Activated T-helper 1 cell treated with anti-CD3 and anti-CD28 coated beads, Interleukin-12 subunit alpha, Interleukin-12 subunit beta, Interleukin-2, Interleukin-4 antibody, amounts not matched to agents 30 ng/mL and 10 ng/mL and 1 ng/mL, durations not matched to agents 14 hours and 24 hours and 36 hours (primary cell): ENCODE measurements around the gene GPR78. TPM values are rescaled to one million over a fixed set of nuclear protein-coding genes. Genes with fewer than 3 reads are reported as not detected.

Experiments used
- DNase-seq: peaks from one replicate; pipeline ENCODE4 v3.0.0; 2021; ENCODE audit warnings: low spot score
- H3K27ac Mint-ChIP-seq: one replicate; pipeline ENCODE4 v1.8.0; 2021; ENCODE audit warnings: mild to moderate bottlenecking, mixed read lengths
- H3K27me3 Mint-ChIP-seq: one replicate; pipeline ENCODE4 v1.8.0; 2022; ENCODE audit warnings: mild to moderate bottlenecking, moderate library complexity, mixed read lengths; ENCODE audit not compliant: insufficient read depth
- H3K36me3 Mint-ChIP-seq: one replicate; pipeline ENCODE4 v1.8.0; 2021; ENCODE audit warnings: low read depth, mixed read lengths
- H3K4me1 Mint-ChIP-seq: one replicate; pipeline ENCODE4 v1.8.0; 2021; ENCODE audit warnings: low read depth, mixed read lengths
- H3K4me3 Mint-ChIP-seq: one replicate; pipeline ENCODE4 v1.8.0; 2021; ENCODE audit warnings: mild to moderate bottlenecking, moderate library complexity, mixed read lengths
- H3K9me3 Mint-ChIP-seq: one replicate; pipeline ENCODE4 v1.8.0; 2021; ENCODE audit warnings: mixed read lengths
- intact Hi-C: fragments of 100-400 bp; cut with micrococcal nuclease; formaldehyde crosslinking; loops from one replicate; pipeline ENCODE4 v1.15.1; 2024
- total RNA-seq: library from RNA; stranded (reverse); gene quantifications from 2 replicates; pipeline ENCODE4 v1.2.3, GENCODE V29; 2022

GPR78 gene
- total RNA-seq, 1 donor from 2014 or later: not detected

GRCh38 chr4:8606966-8607365, 26.8 kb downstream of the GPR78 start:
- no peaks in the 10 kb centered on the region for H3K4me1 Mint-ChIP-seq
- H3K27me3 Mint-ChIP-seq: no peaks in the 10 kb centered on the region
- intact Hi-C loops: no loop called here
- no peak overlapping the region for H3K4me3 Mint-ChIP-seq
- H3K36me3 Mint-ChIP-seq: no peaks in the 10 kb centered on the region
- no peak overlapping the region for H3K27ac Mint-ChIP-seq
- DNase-seq: no peak
- H3K9me3 Mint-ChIP-seq: no peaks in the 10 kb centered on the region

GRCh38 chr4:8607603-8608481, 27.6 kb downstream of the GPR78 start:
- Mint-ChIP-seq H3K9me3 (no peaks in the 10 kb centered on the region), H3K36me3 (no peaks in the 10 kb centered on the region), H3K27ac (no peak overlapping the region), H3K4me3 (no peak overlapping the region), H3K4me1 (no peaks in the 10 kb centered on the region), H3K27me3 (no peaks in the 10 kb centered on the region)
- intact Hi-C loops: no loop called here
- DNase-seq: peak; percentile 6

- Mint-ChIP-seq H3K4me1 (no peaks in the 10 kb centered on the region), H3K27me3 (no peaks in the 10 kb centered on the region), H3K27ac (no peak overlapping the region), H3K4me3 (no peak overlapping the region), H3K36me3 (no peaks in the 10 kb centered on the region), H3K9me3 (no peaks in the 10 kb centered on the region)
- DNase-seq: no peak
- intact Hi-C loops: no loop called here
These were observed 28.7 kb downstream of the GPR78 start for GRCh38 chr4:8608714-8609391.

GRCh38 chr4:8609406-8609805, 29.2 kb downstream of the GPR78 start:
- no peaks in the 10 kb centered on the region for H3K27me3 Mint-ChIP-seq
- intact Hi-C loops: no loop called here
- H3K36me3 Mint-ChIP-seq: no peaks in the 10 kb centered on the region
- H3K4me3 Mint-ChIP-seq: no peak overlapping the region
- no peak overlapping the region for H3K27ac Mint-ChIP-seq
- no peaks in the 10 kb centered on the region for H3K4me1 Mint-ChIP-seq
- no peak for DNase-seq
- no peaks in the 10 kb centered on the region for H3K9me3 Mint-ChIP-seq

- DNase-seq: no peak
- H3K36me3 Mint-ChIP-seq: no peaks in the 10 kb centered on the region
- no peaks in the 10 kb centered on the region for H3K4me1 Mint-ChIP-seq
- H3K27me3 Mint-ChIP-seq: no peaks in the 10 kb centered on the region
- no peak overlapping the region for H3K27ac Mint-ChIP-seq
- no peak overlapping the region for H3K4me3 Mint-ChIP-seq
- H3K9me3 Mint-ChIP-seq: no peaks in the 10 kb centered on the region
- intact Hi-C loops: no loop called here
These were observed 29.7 kb downstream of the GPR78 start for GRCh38 chr4:8609824-8610350.

- no peaks in the 10 kb centered on the region for H3K27me3 Mint-ChIP-seq
- no peak overlapping the region for H3K4me3 Mint-ChIP-seq
- intact Hi-C loops: no loop called here
- H3K27ac Mint-ChIP-seq: no peak overlapping the region
- H3K9me3 Mint-ChIP-seq: no peaks in the 10 kb centered on the region
- DNase-seq: no peak
- no peaks in the 10 kb centered on the region for H3K36me3 Mint-ChIP-seq
- no peaks in the 10 kb centered on the region for H3K4me1 Mint-ChIP-seq
These were observed 30.8 kb downstream of the GPR78 start for GRCh38 chr4:8610858-8611616.

GRCh38 chr4:8612646-8613045, 32.5 kb downstream of the GPR78 start:
- no peaks in the 10 kb centered on the region for H3K4me1 Mint-ChIP-seq
- DNase-seq: no peak
- no peaks in the 10 kb centered on the region for H3K36me3 Mint-ChIP-seq
- no peaks in the 10 kb centered on the region for H3K9me3 Mint-ChIP-seq
- no peaks in the 10 kb centered on the region for H3K27me3 Mint-ChIP-seq
- intact Hi-C loops: no loop called here
- no peak overlapping the region for H3K27ac Mint-ChIP-seq
- H3K4me3 Mint-ChIP-seq: no peak overlapping the region

- no peaks in the 10 kb centered on the region for H3K4me1 Mint-ChIP-seq
- no peak for DNase-seq
- H3K9me3 Mint-ChIP-seq: no peaks in the 10 kb centered on the region
- H3K4me3 Mint-ChIP-seq: no peak overlapping the region
- no peaks in the 10 kb centered on the region for H3K27me3 Mint-ChIP-seq
- intact Hi-C loops: no loop called here
- no peak overlapping the region for H3K27ac Mint-ChIP-seq
- no peaks in the 10 kb centered on the region for H3K36me3 Mint-ChIP-seq
These were observed 33.5 kb downstream of the GPR78 start for GRCh38 chr4:8613421-8614364.

- Mint-ChIP-seq H3K9me3 (no peaks in the 10 kb centered on the region), H3K27ac (no peak overlapping the region), H3K36me3 (no peaks in the 10 kb centered on the region), H3K4me1 (no peaks in the 10 kb centered on the region), H3K27me3 (no peaks in the 10 kb centered on the region), H3K4me3 (no peak overlapping the region)
- intact Hi-C loops: no loop called here
- DNase-seq: no peak
These were observed 34.4 kb downstream of the GPR78 start for GRCh38 chr4:8614365-8615193.

GRCh38 chr4:8615366-8615765, 35.2 kb downstream of the GPR78 start:
- intact Hi-C loops: no loop called here
- H3K36me3 Mint-ChIP-seq: no peaks in the 10 kb centered on the region

GRCh38 chr4:8615921-8616787, 36.0 kb downstream of the GPR78 start:
- no peak overlapping the region for H3K4me3 Mint-ChIP-seq
- no peaks in the 10 kb centered on the region for H3K4me1 Mint-ChIP-seq
- no peaks in the 10 kb centered on the region for H3K9me3 Mint-ChIP-seq
- DNase-seq: no peak
- intact Hi-C loops: no loop called here
- no peak overlapping the region for H3K27ac Mint-ChIP-seq
- H3K36me3 Mint-ChIP-seq: no peaks in the 10 kb centered on the region
- no peaks in the 10 kb centered on the region for H3K27me3 Mint-ChIP-seq

More at GRCh38 chr4:8615366-8615765, 35.2 kb downstream of the GPR78 start:
- DNase-seq: no peak
- H3K9me3 Mint-ChIP-seq: no peaks in the 10 kb centered on the region
- no peaks in the 10 kb centered on the region for H3K4me1 Mint-ChIP-seq
- no peak overlapping the region for H3K27ac Mint-ChIP-seq
- no peaks in the 10 kb centered on the region for H3K27me3 Mint-ChIP-seq
- H3K4me3 Mint-ChIP-seq: no peak overlapping the region
